GM12875 (cell line): Measurements from ENCODE around the gene RPS4Y2.

Experiments used
- H3K4me3 ChIP-seq: one replicate; pipeline ENCODE4 v1.5.1; 2011; ENCODE audit warnings: low read depth, low read length, control low read depth
- CTCF ChIP-seq: IDR thresholded peaks from 2 replicates; pipeline ENCODE4 v1.5.1; 2011; ENCODE audit warnings: low read depth, mild to moderate bottlenecking, control low read depth, inconsistent platforms, low read length, moderate library complexity, borderline replicate concordance; ENCODE audit not compliant: insufficient read depth

The RPS4Y2 gene

GRCh38 chrY:20755808-20756207, at the start of gene RPS4Y2:
Gene RPS4Y2 (plus strand): TSS chrY:20756108. CDS start chrY:20756164, 56 bp downstream.
- TF ChIP-seq CTCF, result no peak
- H3K4me3 ChIP-seq, result no peak within 1 kb of the TSS

- no peak overlapping the region for H3K4me3 ChIP-seq
- TF ChIP-seq CTCF, result no peak
These were observed 41.5 kb upstream of the RPS4Y2 start for GRCh38 chrY:20714391-20714790.

- H3K4me3 ChIP-seq, result no peak overlapping the region
- no peak for TF ChIP-seq CTCF
These were observed 29.6 kb upstream of the RPS4Y2 start for GRCh38 chrY:20726184-20726907.

GRCh38 chrY:20735200-20735599, 20.7 kb upstream of the RPS4Y2 start:
- H3K4me3 ChIP-seq, result no peak overlapping the region
- no peak for TF ChIP-seq CTCF

- no peak for TF ChIP-seq CTCF
- H3K4me3 ChIP-seq, result no peak overlapping the region
These were observed 16.1 kb upstream of the RPS4Y2 start for GRCh38 chrY:20739806-20740205.

GRCh38 chrY:20740609-20741008, 15.3 kb upstream of the RPS4Y2 start:
- no peak for TF ChIP-seq CTCF
- no peak overlapping the region for H3K4me3 ChIP-seq

- TF ChIP-seq CTCF, result no peak
These were observed 10.8 kb upstream of the RPS4Y2 start for GRCh38 chrY:20745060-20745459.

More at GRCh38 chrY:20745060-20745459, 10.8 kb upstream of the RPS4Y2 start:
- no peak overlapping the region for H3K4me3 ChIP-seq
